HepG2 (cell line): ENCODE data around the gene C2orf74. TPM values are rescaled to one million over a fixed set of nuclear protein-coding genes. Genes with fewer than 3 reads are reported as not detected.

Source experiments
- CHCHD3 ChIP-seq: sonication (generic); formaldehyde crosslinking; IDR thresholded peaks from 2 replicates; pipeline ENCODE4 v1.8.0; 2022; ENCODE audit warnings: mild to moderate bottlenecking, missing genetic modification reagents, moderate library complexity
- IRX3 ChIP-seq: sonication (generic); formaldehyde crosslinking; IDR thresholded peaks from 2 replicates; pipeline ENCODE4 v1.8.1; 2023; ENCODE audit warnings: mild to moderate bottlenecking, low read depth, missing genetic modification reagents, borderline replicate concordance
- MED13 ChIP-seq: sonication (generic); formaldehyde crosslinking; IDR thresholded peaks from 2 replicates; pipeline ENCODE4 v1.5.0; 2020; ENCODE audit warnings: missing genetic modification reagents
- NFKBIZ ChIP-seq: IDR thresholded peaks from 2 replicates; pipeline ENCODE4 v1.6.1; 2018; ENCODE audit warnings: missing genetic modification reagents, missing compliant biosample characterization
- PHB2 ChIP-seq: fragments of 450-650 bp; IDR thresholded peaks from 2 replicates; pipeline ENCODE4 v1.6.1; 2018; ENCODE audit not compliant: partially characterized antibody
- SP1 ChIP-seq, 2 experiments: fragments of 450-650 bp in 1 of 2; sonication (generic) in 1 of 2; formaldehyde crosslinking in 1 of 2; IDR thresholded peaks; 2 replicates each; pipeline versions ENCODE4 v1.4.0 to v1.6.1; 2016 to 2020; ENCODE audit warnings: missing genetic modification reagents in 1 of 2
- U2AF2 ChIP-seq: fragments of 200-400 bp; formaldehyde crosslinking; IDR thresholded peaks from 2 replicates; pipeline ENCODE4 v1.6.1; 2017; ENCODE audit warnings: low read depth, mild to moderate bottlenecking, low read length
- ZNF343 ChIP-seq: sonication (generic); formaldehyde crosslinking; IDR thresholded peaks from 2 replicates; pipeline ENCODE4 v1.4.0; 2020; ENCODE audit warnings: mild to moderate bottlenecking, missing genetic modification reagents
- polyA plus RNA-seq, 8 experiments: library from polyadenylated mRNA; depleted of rRNA in 3 of 8; stranded (reverse) in 7 of 8; unstranded in 1 of 8; fragments of >200 nt; fragmentation: Illumina TruSeq in 4 of 8; extraction: Trizol in 4 of 8; gene quantifications; 2 replicates each; pipeline versions ENCODE4 v1.2.1 to v1.2.3, GENCODE V29; 2011 to 2016; ENCODE audit warnings: low read depth in 4 of 8, missing spikeins in 1 of 8, mixed read lengths in 1 of 8; ENCODE audit not compliant: insufficient read depth in 1 of 8
- total RNA-seq, 5 experiments: library from RNA; depleted of rRNA; stranded (reverse); fragments of >200 nt; fragmentation: Illumina TruSeq; extraction: Trizol; gene quantifications; 2 replicates each; pipeline ENCODE4 v1.2.3, GENCODE V29; 2016; ENCODE audit warnings: low read depth in 1 of 5
- TF ChIP-seq, protein P1 (sequence below): sonication (generic); formaldehyde crosslinking; IDR thresholded peaks from 2 replicates; pipeline ENCODE4 v1.4.0; 2020; ENCODE audit warnings: missing genetic modification reagents, borderline replicate concordance
- TF ChIP-seq, protein P2 (sequence below): sonication (generic); formaldehyde crosslinking; IDR thresholded peaks from 2 replicates; pipeline ENCODE4 v1.8.1; 2023; ENCODE audit warnings: mild to moderate bottlenecking, moderate library complexity, missing genetic modification reagents
- TF ChIP-seq, protein P3 (sequence below): sonication (generic); formaldehyde crosslinking; conservative IDR thresholded peaks from 2 replicates; pipeline ENCODE4 v1.4.0; 2020; ENCODE audit warnings: missing genetic modification reagents
- TF ChIP-seq, protein P4 (sequence below): sonication (generic); formaldehyde crosslinking; IDR thresholded peaks from 2 replicates; pipeline ENCODE4 v1.5.0; 2020; ENCODE audit warnings: mild to moderate bottlenecking, missing genetic modification reagents
- TF ChIP-seq, protein P5 (sequence below): sonication (generic); formaldehyde crosslinking; IDR thresholded peaks from 2 replicates; pipeline ENCODE4 v1.4.0; 2020; ENCODE audit warnings: missing genetic modification reagents
- TF ChIP-seq, protein P6 (sequence below): sonication (generic); formaldehyde crosslinking; conservative IDR thresholded peaks from 2 replicates; pipeline ENCODE4 v1.4.0; 2020; ENCODE audit warnings: missing genetic modification reagents

Gene C2orf74
- total and polyA plus RNA-seq, 2 of the 13 experiments (the other 11 are each of a cell fraction or from before 2014, with no cell fraction given) = 10.6 to 13.8 TPM

DNA sequence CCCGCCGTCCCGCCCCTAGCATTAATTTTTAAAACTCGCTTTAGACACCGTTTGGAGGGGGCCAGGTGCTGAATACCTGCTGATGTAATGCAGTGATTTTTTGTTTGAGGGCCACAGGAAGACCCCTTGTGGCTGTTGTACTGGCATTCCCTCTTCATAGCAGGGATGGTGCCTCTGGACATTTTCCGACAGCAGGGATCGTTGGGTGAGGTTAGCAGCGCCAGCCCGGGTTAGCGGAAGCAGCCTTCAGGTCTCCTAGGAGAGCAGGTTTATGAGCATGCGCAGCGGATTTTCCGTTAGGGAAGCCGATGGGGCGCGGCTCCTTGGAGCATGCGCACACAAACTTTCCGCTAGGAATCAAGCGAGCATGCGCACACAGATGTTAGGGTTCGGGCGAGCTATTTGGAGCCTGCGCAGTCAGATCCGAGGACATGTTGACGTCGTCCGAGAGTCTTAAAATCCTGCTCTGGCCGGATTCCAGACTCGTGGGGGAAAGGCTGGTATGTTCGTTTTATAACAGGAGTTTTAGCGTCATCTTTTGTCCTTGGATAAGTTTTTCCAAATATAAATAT is 17.2 kb upstream of the C2orf74 start (continued):
- TF ChIP-seq, protein P1, sequence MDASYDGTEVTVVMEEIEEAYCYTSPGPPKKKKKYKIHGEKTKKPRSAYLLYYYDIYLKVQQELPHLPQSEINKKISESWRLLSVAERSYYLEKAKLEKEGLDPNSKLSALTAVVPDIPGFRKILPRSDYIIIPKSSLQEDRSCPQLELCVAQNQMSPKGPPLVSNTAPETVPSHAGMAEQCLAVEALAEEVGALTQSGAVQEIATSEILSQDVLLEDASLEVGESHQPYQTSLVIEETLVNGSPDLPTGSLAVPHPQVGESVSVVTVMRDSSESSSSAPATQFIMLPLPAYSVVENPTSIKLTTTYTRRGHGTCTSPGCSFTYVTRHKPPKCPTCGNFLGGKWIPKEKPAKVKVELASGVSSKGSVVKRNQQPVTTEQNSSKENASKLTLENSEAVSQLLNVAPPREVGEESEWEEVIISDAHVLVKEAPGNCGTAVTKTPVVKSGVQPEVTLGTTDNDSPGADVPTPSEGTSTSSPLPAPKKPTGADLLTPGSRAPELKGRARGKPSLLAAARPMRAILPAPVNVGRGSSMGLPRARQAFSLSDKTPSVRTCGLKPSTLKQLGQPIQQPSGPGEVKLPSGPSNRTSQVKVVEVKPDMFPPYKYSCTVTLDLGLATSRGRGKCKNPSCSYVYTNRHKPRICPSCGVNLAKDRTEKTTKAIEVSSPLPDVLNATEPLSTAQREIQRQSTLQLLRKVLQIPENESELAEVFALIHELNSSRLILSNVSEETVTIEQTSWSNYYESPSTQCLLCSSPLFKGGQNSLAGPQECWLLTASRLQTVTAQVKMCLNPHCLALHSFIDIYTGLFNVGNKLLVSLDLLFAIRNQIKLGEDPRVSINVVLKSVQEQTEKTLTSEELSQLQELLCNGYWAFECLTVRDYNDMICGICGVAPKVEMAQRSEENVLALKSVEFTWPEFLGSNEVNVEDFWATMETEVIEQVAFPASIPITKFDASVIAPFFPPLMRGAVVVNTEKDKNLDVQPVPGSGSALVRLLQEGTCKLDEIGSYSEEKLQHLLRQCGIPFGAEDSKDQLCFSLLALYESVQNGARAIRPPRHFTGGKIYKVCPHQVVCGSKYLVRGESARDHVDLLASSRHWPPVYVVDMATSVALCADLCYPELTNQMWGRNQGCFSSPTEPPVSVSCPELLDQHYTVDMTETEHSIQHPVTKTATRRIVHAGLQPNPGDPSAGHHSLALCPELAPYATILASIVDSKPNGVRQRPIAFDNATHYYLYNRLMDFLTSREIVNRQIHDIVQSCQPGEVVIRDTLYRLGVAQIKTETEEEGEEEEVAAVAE (CRISPR knock-in tag) = no peak; the same call in 1 of the 2 replicates
- TF ChIP-seq PHB2 (no peak), IRX3 (CRISPR knock-in tag) (no peak), ZNF343 (CRISPR knock-in tag) (no peak), NFKBIZ (CRISPR knock-in tag) (peak; percentile 32; the same call in 1 of the 2 replicates), U2AF2 (no peak), SP1 (IDR thresholded peaks at IDR 0.05) (no peak), SP1 (CRISPR knock-in tag; IDR thresholded peaks at IDR 0.05) (no peak), MED13 (CRISPR knock-in tag) (no peak; the same call in 1 of the 2 replicates), CHCHD3 (CRISPR knock-in tag) (no peak)
- TF ChIP-seq, protein P2, sequence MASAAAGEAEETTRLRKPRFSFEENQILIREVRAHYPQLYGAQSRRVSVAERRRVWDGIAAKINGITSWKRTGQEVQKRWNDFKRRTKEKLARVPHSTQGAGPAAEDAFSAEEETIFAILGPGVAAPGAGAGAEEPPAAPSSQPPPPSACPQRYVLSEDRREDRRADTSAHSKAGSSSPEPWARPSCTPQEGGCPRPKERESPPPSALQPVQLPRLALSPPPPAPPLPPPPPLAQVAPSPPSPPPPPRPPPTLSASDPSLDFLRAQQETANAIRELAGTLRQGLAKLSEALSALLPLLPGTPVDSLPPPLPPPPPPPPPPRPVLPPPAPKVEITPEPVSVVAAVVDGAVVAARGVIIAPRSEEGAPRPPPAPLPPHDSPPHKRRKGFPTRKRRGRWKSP = no peak
- TF ChIP-seq, protein P3, sequence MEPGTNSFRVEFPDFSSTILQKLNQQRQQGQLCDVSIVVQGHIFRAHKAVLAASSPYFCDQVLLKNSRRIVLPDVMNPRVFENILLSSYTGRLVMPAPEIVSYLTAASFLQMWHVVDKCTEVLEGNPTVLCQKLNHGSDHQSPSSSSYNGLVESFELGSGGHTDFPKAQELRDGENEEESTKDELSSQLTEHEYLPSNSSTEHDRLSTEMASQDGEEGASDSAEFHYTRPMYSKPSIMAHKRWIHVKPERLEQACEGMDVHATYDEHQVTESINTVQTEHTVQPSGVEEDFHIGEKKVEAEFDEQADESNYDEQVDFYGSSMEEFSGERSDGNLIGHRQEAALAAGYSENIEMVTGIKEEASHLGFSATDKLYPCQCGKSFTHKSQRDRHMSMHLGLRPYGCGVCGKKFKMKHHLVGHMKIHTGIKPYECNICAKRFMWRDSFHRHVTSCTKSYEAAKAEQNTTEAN (CRISPR knock-in tag) = no peak
- TF ChIP-seq, protein P4, sequence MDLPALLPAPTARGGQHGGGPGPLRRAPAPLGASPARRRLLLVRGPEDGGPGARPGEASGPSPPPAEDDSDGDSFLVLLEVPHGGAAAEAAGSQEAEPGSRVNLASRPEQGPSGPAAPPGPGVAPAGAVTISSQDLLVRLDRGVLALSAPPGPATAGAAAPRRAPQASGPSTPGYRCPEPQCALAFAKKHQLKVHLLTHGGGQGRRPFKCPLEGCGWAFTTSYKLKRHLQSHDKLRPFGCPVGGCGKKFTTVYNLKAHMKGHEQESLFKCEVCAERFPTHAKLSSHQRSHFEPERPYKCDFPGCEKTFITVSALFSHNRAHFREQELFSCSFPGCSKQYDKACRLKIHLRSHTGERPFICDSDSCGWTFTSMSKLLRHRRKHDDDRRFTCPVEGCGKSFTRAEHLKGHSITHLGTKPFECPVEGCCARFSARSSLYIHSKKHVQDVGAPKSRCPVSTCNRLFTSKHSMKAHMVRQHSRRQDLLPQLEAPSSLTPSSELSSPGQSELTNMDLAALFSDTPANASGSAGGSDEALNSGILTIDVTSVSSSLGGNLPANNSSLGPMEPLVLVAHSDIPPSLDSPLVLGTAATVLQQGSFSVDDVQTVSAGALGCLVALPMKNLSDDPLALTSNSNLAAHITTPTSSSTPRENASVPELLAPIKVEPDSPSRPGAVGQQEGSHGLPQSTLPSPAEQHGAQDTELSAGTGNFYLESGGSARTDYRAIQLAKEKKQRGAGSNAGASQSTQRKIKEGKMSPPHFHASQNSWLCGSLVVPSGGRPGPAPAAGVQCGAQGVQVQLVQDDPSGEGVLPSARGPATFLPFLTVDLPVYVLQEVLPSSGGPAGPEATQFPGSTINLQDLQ = no peak
- TF ChIP-seq, protein P5, sequence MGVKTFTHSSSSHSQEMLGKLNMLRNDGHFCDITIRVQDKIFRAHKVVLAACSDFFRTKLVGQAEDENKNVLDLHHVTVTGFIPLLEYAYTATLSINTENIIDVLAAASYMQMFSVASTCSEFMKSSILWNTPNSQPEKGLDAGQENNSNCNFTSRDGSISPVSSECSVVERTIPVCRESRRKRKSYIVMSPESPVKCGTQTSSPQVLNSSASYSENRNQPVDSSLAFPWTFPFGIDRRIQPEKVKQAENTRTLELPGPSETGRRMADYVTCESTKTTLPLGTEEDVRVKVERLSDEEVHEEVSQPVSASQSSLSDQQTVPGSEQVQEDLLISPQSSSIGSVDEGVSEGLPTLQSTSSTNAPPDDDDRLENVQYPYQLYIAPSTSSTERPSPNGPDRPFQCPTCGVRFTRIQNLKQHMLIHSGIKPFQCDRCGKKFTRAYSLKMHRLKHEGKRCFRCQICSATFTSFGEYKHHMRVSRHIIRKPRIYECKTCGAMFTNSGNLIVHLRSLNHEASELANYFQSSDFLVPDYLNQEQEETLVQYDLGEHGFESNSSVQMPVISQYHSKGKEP (CRISPR knock-in tag) = no peak; the same call in 1 of the 2 replicates
- TF ChIP-seq, protein P6, sequence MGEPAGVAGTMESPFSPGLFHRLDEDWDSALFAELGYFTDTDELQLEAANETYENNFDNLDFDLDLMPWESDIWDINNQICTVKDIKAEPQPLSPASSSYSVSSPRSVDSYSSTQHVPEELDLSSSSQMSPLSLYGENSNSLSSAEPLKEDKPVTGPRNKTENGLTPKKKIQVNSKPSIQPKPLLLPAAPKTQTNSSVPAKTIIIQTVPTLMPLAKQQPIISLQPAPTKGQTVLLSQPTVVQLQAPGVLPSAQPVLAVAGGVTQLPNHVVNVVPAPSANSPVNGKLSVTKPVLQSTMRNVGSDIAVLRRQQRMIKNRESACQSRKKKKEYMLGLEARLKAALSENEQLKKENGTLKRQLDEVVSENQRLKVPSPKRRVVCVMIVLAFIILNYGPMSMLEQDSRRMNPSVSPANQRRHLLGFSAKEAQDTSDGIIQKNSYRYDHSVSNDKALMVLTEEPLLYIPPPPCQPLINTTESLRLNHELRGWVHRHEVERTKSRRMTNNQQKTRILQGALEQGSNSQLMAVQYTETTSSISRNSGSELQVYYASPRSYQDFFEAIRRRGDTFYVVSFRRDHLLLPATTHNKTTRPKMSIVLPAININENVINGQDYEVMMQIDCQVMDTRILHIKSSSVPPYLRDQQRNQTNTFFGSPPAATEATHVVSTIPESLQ (CRISPR knock-in tag) = peak; percentile 82; the same call in 1 of the 2 replicates
